HepG2 (cell line): ENCODE results near the gene PLOD2.

Experiments used
- CTCF ChIP-seq: sonication (generic); formaldehyde crosslinking; IDR thresholded peaks from 2 replicates; pipeline ENCODE4 v1.5.0; 2020; ENCODE audit warnings: mild to moderate bottlenecking, missing genetic modification reagents, moderate library complexity
- EP300 ChIP-seq, 3 experiments: sonication (generic) in 1 of 3; formaldehyde crosslinking in 1 of 3; IDR thresholded peaks; 2 replicates each; pipeline versions ENCODE4 v1.5.1 to v1.6.1; 2011 to 2020; ENCODE audit warnings: low read depth in 2 of 3, low read length in 2 of 3, borderline replicate concordance in 1 of 3, improper control_type of control experiment in 1 of 3, mild to moderate bottlenecking in 1 of 3, missing genetic modification reagents in 1 of 3, moderate library complexity in 1 of 3
- HOXA5 ChIP-seq: sonication (generic); formaldehyde crosslinking; IDR thresholded peaks from 2 replicates; pipeline ENCODE4 v1.4.0; 2020; ENCODE audit warnings: missing genetic modification reagents
- STAG1 ChIP-seq: sonication (generic); formaldehyde crosslinking; IDR thresholded peaks from 2 replicates; pipeline ENCODE4 v1.4.0; 2020; ENCODE audit warnings: missing genetic modification reagents
- ZNF253 ChIP-seq: sonication (generic); formaldehyde crosslinking; IDR thresholded peaks from 2 replicates; pipeline ENCODE4 v1.8.0; 2022; ENCODE audit warnings: mild to moderate bottlenecking, missing genetic modification reagents, borderline replicate concordance
- ZSCAN30 ChIP-seq: sonication (generic); formaldehyde crosslinking; IDR thresholded peaks from 2 replicates; pipeline ENCODE4 v1.5.0; 2020; ENCODE audit warnings: mild to moderate bottlenecking, missing genetic modification reagents

DNA sequence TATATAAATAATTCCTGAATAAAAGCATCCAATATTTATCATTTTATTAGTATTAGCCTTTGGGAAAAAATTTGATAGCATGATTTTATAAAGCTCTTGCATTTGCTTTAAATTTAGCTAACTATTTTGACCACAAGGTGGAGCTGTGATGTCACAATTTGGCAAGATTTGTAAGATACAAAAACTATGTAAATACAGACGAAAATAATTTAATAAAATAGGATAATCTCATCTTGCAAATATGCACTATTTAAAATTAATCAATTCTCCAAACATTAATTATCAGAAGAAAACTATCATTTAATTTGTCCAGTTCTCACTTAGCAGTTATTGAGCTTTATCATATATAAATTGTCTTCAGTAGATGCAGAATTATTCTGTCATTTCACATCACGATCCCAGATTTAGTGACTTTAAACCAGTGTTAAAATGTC, 95.4 kb downstream of the PLOD2 start:
- no peak for TF ChIP-seq HOXA5 (CRISPR knock-in tag)
- TF ChIP-seq CTCF (CRISPR knock-in tag) = peak; percentile 49
- no peak for TF ChIP-seq ZSCAN30 (CRISPR knock-in tag)
- TF ChIP-seq EP300 (IDR thresholded peaks at IDR 0.05; ENCODE audit: low read depth in 2 of 2, low read length in 2 of 2) = no peak
- no peak for TF ChIP-seq EP300 (CRISPR knock-in tag; IDR thresholded peaks at IDR 0.05; ENCODE audit: borderline replicate concordance)
- TF ChIP-seq ZNF253 = no peak
- peak; percentile 72 for TF ChIP-seq STAG1 (CRISPR knock-in tag)
